SIG-M5 treated with dmso at 0.1 percent for 504 hours (cell line): ENCODE results near the gene GRIK4.

Experiments
- DNase-seq: peaks from one replicate; lab custom pipeline; 2025; ENCODE audit not compliant: unreplicated experiment; lab: John Stamatoyannopoulos, UW

The GRIK4 gene

GRCh38 chr11:120932305-120932915, 420.9 kb downstream of the GRIK4 start:
- no peak for DNase-seq

GRCh38 chr11:120936356-120936755, 424.8 kb downstream of the GRIK4 start:
- no peak for DNase-seq

- DNase-seq, result no peak
Measured at GRCh38 chr11:120937501-120937900, 426.0 kb downstream of the GRIK4 start.

- DNase-seq, result no peak
Measured at GRCh38 chr11:120938260-120938659, 426.7 kb downstream of the GRIK4 start.

GRCh38 chr11:120940160-120940848, 428.8 kb downstream of the GRIK4 start:
- DNase-seq, result no peak

GRCh38 chr11:120941000-120941399, 429.5 kb downstream of the GRIK4 start:
- no peak for DNase-seq

GRCh38 chr11:120942701-120943100, 431.2 kb downstream of the GRIK4 start:
- DNase-seq, result no peak

- no peak for DNase-seq
Measured at GRCh38 chr11:120945042-120945441, 433.5 kb downstream of the GRIK4 start.

GRCh38 chr11:120950880-120951279, 439.3 kb downstream of the GRIK4 start:
- DNase-seq, result no peak

GRCh38 chr11:120952461-120953434, 441.2 kb downstream of the GRIK4 start:
- DNase-seq, result peak; percentile 55

GRCh38 chr11:120954381-120954780, 442.8 kb downstream of the GRIK4 start:
- no peak for DNase-seq

GRCh38 chr11:120956710-120957495, 445.4 kb downstream of the GRIK4 start:
- DNase-seq, result no peak

- DNase-seq, result no peak
Measured at GRCh38 chr11:120958185-120958584, 446.6 kb downstream of the GRIK4 start.

GRCh38 chr11:120959189-120959588, 447.6 kb downstream of the GRIK4 start:
- no peak for DNase-seq

GRCh38 chr11:120964857-120965256, 453.3 kb downstream of the GRIK4 start:
- no peak for DNase-seq

- DNase-seq, result no peak
Measured at GRCh38 chr11:120966840-120967239, 455.3 kb downstream of the GRIK4 start.

GRCh38 chr11:120969993-120970392, 458.4 kb downstream of the GRIK4 start:
- DNase-seq, result no peak

- DNase-seq, result no peak
Measured at GRCh38 chr11:120971825-120972224, 460.3 kb downstream of the GRIK4 start.

GRCh38 chr11:120972621-120973020, 461.1 kb downstream of the GRIK4 start:
- DNase-seq, result no peak

GRCh38 chr11:120973501-120973900, 462.0 kb downstream of the GRIK4 start:
- DNase-seq, result no peak

- no peak for DNase-seq
Measured at GRCh38 chr11:120974466-120974865, 462.9 kb downstream of the GRIK4 start.
